Cardiac septum (tissue), 1 donor: Measurements from ENCODE around the gene RNGTT. TPM values are rescaled to one million over a fixed set of nuclear protein-coding genes. Genes with fewer than 3 reads are reported as not detected.
"Not testable (repeated sequence)": the region's sequence is repeated elsewhere in the genome, so short reads cannot be mapped to it uniquely, and the experiment has no call there.

Experiments
- DNase-seq: peaks from one replicate; pipeline ENCODE4 v3.0.0-alpha.2; 2020; ENCODE audit warnings: low spot score
- intact Hi-C: fragments of 100-400 bp; cut with DNase I; formaldehyde crosslinking; loops from one replicate; pipeline ENCODE4 v1.14.0; 2022
- long read RNA-seq: library from polyadenylated mRNA; unstranded; transcript quantifications from one replicate; pipeline ENCODE4 v2.0.0, GENCODE V29; 2021
- total RNA-seq: library from RNA; stranded (reverse); fragmentation: NEBNext Ultra II Directional; extraction: Animal tissue kit (Norgen Biotek cat#: 25700); gene quantifications from one replicate; pipeline ENCODE4 v1.2.1, GENCODE V29; 2021
- donor health status: DM: no; HTN: no; CAD: no.

Gene RNGTT
- total RNA-seq: 7.9 TPM
- long read RNA-seq, full-length matches to known transcripts: 8 of 11 reads
- long read RNA-seq, partial matches to known transcripts: 0 of 11 reads
- long read RNA-seq, other reads (novel, unspliced or antisense): 3 of 11 reads

DNA sequence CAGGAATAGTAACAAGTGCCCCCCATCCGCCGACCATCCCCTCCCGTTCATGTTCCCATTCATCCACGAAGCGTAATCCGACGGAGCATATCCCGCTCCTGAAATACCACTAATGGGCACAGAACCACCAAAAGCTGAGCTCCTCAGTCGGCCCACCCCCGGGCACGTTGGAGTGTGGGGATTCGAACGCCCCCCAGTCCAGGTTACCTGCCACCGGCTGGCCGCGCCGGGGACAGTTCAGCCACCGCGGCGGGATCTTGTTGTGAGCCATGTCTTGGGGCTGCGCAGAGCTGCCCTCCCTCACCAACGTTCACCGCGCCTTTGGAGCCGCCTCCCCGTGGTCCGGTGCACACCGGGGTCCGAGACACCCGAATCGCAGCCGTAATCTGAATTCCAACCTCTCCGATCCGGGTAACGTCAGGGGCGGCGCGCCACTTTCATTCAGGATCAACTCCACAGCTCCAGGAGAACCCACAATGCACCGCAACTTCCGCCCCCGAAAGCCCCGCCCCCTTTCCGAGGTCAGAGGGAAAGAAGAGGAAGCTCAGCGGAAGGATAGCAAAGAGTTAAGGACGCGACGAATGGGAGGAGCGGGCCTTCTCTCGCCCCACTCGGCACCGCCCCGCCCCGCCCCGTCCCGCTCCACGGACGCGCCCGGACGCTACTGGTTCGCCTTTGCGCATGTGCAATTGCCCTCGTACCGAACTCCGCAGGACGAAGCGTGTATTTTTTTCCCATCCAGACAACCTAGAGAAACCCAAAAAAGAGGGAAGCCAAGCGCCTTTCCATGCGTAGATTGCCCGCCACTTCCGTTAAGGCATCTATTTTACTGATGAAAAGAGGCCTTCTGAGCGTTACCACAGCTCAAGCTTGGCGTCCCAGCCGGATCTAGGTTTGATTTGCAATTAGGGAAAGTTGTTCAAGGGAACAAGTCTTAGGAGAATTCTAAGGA is at the start of gene RNGTT:
Gene RNGTT (minus strand): TSS at position 480 of the 952 bp plus-strand sequence. CDS start 209 bp downstream, at position 271.
- DNase-seq: peak; percentile 99
- intact Hi-C loops: loop anchor here (10.0 kb wide), 1 partner anchor 391 kb away; the partner anchor contains the start of gene UBE2J1

DNA sequence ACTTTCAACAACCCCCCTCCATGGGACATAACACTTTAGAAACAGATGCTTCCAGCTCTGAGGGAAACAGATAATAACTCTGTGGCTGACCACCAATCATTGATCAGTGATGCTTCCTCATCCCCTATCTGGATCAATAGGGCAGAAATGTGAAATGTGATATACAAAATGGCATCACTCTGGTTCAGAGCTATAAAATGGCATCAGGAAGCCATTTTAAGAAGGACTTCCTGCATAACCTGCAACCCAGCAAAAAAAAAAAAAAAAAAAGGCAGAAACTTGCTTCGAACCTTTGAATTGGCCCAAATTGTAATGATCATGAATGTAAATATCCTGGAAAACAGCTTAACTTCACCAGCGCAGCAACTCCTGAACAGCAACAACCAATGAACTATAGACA is 48.0 kb upstream of the RNGTT start:
- intact Hi-C loops: no loop called here
- DNase-seq: no peak

DNA sequence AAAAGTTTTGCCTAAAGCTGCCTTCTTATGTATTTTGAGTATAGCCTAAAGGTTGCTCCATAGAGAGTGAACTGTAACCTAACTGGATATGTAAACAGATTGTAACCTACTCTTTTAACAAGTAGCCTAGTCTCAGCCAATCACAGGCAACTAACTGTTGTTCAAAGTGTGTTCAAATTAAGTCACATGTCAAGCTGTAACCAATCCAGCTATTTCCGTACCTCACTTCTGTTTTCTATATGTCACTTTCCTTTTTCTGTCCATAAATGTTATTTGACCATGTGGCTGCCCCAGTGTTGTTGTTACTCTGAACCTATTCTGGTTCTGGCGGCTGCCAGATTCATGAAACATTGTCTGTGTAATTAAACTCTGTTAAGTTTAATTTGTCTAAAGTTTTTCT is 47.4 kb upstream of the RNGTT start:
- intact Hi-C loops: no loop called here
- no peak for DNase-seq

DNA sequence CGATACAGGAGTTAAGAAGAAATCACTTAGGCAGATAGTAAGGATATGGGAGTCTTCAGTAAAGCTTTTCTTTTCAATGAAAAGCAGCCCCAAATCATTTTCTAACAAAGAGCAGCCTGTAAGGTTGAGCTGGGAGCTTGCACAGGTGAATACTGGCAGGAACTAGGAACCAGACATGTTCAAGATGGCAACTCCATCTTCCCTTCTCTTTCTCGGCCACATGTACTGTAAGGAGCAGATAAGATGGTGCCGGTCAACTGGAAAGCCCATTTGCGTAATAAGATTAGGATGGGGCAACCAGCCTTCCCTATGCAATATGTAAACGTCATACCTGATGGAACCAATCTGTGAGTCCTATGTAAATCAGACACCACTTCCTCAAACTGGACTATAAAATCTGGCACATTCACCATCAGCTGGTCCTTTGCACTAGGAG is 46.2 kb upstream of the RNGTT start:
- intact Hi-C loops: no loop called here
- DNase-seq: no peak

DNA sequence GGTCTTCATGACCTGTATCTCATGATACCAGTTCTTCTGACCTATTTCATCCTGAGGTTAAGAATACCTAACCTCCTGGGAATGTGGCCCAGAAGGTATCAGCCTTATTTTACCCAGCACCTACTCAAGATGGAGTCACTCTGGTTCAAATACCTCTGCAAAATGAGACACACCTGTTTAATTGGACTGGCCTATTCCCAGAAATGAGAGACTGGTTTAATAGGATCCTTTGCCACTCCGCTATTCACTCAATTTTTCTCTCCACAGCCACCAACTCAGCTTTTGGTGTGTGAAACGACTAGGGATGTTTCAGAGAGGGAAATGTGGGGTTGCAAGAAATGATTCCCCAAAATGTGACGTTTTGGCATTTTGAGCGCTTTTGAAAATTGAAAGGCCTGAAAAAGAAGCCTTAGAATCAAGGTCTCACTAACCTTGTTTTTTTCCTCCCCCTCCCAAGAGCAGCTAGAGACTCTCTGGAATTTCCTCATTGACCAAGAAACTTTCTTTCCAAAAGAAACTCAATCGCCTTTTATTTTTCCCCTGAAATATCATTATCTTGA is 45.5 kb upstream of the RNGTT start:
- intact Hi-C loops: no loop called here
- no peak for DNase-seq

DNA sequence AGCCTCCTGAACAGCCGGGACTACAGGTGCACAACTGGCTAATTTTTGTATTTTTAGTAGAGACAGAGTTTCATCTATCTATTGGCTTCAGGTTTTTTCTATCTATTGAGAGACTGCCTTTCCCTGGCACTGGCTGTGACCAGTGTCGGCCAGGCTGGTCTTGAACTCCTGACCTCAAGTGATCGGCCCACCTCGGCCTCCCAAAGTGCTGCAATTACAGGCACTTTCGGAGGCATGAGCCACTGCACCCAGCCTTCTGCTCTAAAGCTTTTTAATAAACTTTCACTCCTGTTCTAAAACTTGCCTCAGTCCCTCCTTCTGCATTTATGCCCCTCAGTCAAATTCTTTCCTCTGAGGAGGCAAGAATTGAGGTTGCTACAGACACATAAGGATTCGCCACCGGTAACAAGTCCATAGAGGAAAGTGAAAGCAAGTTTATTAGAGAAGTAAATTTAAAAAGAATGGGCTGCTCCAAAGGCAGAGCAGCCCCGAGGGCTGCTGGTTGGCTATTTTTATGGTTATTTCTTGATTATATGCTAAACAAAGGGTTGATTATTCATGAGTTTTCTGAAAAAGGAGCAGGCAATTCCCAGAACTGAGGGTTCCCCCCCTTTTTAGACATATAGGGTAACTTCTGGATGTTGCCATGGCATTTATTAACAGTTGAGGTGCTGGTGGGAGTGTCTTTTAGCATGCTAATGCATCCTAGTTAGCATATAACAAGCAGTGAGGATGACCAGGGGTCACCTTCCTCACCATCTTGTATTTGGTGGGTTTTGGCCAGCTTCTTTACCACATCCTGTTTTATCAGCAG is 44.8 kb upstream of the RNGTT start:
- DNase-seq: no peak
- intact Hi-C loops: no loop called here

DNA sequence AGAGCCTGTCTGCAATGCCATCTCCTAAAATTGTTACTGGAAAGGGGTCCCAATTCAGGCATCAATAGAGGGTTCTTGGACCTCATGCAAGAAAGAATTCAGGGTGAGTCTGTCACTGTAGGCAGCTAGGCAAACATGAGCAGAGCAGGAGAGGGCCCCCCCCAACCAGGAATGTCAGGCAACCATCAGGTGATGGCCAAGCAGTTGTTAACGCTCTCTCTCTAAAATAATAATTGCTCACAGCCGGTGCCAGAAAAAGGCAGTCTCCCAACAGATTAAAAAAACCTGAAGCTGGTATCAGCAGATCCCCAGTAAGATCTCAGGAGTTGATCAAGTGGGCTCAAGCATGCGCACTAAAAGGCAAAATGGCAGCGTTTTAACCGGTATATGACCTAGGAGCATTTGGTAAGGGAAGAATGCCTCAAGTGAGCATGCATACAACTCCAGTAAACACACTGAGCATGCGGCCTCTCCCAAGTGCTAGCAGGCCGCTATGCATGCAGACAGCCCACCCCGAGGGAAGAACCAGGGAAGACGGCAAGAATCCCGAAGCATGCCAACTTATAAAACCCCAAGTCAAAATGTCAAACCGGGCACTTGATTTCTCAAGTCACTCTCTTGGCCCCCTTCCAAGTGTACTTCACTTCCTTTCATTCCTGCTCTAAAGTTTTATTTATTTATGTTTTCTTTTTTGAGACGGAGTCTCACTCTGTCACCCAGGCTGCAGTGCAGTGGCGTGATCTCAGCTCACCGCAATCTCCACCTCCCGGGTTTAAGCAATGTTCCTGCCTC is 44.0 kb upstream of the RNGTT start:
- no peak for DNase-seq
- intact Hi-C loops: no loop called here

DNA sequence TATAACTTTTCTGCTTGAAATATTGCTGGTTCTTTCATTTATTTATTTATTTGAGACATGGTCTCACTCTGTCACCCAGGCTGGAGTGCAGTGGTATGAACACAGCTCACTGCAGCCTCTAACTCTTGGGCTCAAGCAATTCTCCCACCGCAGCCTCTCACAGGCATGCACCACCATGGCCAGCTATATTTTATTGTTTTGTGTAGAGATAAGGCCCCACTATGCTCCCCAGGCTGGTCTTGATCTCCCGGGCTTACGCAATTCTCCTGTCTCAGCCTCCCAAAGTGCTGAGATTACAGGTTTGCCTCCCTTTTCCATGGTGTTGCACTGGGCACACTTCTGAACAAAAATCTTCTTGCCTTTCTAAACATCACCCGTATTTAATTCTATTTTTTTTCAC is 39.1 kb upstream of the RNGTT start:
- intact Hi-C loops: no loop called here
- no peak for DNase-seq

DNA sequence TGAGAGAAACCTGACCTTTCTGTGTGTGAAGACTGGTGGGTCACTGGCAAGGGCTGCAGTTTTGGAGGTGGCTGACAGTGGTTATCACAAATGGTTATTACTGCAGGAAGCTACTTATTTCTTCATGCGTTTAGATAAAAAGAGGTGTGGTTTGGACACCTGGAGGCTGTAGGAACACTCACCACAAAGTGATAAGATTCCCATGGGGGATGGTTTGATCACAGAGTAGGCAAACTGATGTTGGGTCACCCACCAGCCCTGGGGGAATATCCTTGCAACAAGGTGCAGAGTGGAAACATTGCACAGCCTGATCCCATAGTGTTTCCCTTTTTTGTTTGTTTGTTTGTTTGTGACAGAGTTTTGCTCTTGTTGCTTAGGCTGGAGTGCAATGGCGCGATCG is 33.9 kb upstream of the RNGTT start:
- no peak for DNase-seq
- intact Hi-C loops: no loop called here

DNA sequence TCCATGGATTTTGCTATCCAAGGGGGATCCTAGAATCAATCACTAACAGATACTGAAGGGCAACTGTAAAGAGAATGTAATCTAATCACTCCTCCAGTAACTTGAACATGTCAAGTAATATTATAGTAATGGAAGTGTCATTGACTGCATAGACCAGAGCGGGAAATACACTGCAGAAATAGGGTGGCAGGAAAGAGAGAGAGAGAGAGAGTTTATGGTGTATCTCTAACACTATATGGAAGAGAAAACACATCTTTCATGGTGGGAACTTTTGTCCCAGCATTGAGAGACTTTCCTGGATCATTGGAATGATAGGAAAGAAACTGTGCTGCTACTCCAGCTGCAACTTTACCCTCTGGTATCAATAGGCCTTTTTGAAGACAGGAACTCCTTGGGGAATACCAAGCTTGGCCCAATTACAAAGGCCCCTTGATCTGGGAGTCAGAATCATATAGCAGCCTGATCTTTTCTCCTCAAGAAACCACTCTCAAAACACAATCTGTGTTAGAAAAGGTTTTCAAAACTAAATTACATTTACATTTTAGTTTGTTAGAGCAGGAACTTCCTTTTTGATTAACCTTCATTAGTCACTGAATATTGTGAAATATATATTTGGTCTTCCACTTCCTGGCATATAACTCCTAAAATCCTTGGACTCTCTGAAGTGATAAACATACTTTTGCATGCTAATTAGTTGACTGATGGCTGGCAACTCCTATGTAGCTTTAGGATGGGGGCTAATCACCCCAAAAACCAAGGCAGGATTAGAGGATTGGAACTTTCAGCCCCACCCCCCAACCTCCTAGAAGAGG is 29.5 kb upstream of the RNGTT start:
- intact Hi-C loops: no loop called here
- no peak for DNase-seq

DNA sequence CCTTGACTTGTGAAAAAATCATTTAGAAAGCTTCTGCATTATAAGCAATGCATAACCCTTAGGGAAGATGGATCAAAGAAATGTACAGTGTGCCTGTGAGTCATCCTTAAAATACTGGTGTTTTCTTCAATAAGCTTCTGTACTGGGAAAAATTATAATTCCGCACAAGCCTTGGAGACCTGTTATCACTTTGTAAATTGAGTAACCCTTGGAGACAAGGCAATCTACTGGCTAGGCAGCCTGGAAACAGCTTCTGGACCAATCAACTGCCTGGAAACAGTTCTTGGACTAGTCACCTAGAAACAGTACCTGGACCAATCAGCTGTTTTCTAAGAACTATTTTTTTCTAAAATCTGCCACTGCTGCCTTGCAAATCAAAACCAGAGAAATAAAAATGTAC is 25.8 kb upstream of the RNGTT start:
- intact Hi-C loops: no loop called here

DNA sequence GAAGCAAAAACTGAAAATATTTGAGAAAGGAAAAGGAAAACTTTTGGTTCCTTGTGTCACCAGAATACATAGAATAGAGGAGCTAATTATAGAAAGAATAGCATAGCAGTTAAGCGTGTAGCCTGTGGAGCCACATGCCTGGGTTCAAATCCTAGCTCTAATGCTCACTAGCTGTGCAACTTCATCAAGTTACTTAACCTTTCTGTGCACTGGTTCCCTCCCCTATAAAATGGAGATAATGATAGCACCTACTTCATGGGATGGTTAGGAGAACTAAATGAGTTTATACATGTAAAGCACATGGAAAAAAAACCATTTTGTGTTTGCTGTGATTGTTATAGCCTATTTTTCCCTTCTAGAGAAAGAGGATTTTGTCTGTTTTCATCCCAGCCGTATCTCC is 24.5 kb upstream of the RNGTT start:
- no peak for DNase-seq
- intact Hi-C loops: no loop called here

More for the DNA sequence above, 25.8 kb upstream of the RNGTT start:
- DNase-seq: no peak

DNA sequence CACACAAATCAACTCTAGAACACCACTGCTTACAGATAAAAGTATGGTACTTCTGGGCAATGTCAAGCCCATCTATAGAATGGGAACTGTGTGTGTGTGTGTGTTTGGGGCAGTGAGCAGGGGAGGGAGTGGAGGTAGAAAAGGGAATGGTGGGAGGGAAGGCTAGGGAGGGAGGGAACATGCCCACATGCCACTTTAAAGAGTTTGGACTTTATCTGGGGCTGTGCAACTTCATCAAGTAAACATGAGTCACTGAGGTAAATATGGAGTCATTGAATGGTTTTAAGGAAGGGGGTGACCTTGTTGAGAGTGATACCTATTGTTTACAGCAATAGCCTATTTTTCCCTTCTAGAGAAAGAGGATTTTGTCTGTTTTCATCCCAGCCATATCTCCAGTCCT is 22.5 kb upstream of the RNGTT start:
- no peak for DNase-seq

DNA sequence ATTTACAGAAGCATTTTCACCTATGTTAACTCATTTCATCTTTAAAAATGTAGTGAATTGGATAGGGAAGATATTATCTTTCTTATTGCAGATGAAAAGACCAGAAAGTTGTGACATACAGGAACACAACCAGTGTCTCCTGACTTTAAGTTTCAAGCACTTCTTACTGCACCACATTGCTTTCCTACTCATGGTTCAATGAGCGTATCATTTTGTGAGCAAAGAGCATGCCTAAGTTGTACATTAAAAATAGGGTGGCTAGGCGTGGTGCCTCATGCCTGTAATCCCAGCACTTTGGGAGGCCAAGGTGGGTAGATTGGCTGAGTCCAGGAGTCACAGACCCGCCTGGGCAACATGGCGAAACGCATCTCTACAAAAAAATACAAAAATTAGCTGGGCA is 21.2 kb upstream of the RNGTT start:
- intact Hi-C loops: loop anchor here (5.0 kb wide), 1 partner anchor 48 kb away; no protein-coding TSS in a partner anchor

More for the DNA sequence above, 22.5 kb upstream of the RNGTT start:
- intact Hi-C loops: no loop called here

DNA sequence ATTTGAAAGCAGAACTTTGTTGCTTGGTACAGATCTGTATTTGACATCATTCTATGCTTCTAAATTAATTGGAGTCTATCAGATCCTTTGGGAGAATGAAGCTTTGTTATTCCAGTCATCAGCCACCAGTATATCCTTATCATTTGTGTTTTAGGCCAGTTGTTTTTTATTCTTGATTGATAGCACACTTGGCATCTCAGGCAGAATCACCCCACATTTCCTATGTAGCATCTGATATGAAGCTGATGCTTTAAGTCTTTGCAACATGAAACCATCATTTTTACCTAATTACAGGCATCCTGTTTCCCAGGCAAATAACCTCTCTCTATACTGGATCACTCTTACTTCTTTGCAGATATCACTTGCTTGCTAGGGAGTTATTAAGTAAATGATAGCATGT is 20.7 kb upstream of the RNGTT start:
- DNase-seq: no peak
- intact Hi-C loops: loop anchor here (5.0 kb wide), 1 partner anchor 48 kb away; no protein-coding TSS in a partner anchor

More for the DNA sequence above, 21.2 kb upstream of the RNGTT start:
- no peak for DNase-seq

DNA sequence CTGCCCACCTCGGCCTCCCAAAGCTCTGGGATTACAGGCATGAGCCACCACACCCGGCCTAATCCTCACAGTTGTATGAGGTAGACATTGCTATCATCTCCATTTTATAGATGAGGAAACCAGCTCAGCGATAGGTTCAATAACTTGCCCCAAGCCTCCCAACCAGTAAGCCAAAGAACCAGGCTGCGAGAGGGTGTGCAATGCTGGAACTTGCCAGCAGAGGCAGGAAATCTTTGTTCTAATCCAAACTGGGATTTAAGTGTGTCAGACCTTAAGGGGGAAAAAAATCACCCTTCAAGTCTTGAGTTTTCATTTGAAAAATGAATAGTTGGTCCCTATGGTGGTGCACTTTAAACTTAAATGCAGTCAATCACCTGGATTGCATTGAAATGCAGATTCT is 20.1 kb upstream of the RNGTT start:
- intact Hi-C loops: loop anchor here (2.0 to 5.0 kb wide), 2 partner anchors 49 to 95 kb away; no protein-coding TSS in a partner anchor
- DNase-seq: no peak

DNA sequence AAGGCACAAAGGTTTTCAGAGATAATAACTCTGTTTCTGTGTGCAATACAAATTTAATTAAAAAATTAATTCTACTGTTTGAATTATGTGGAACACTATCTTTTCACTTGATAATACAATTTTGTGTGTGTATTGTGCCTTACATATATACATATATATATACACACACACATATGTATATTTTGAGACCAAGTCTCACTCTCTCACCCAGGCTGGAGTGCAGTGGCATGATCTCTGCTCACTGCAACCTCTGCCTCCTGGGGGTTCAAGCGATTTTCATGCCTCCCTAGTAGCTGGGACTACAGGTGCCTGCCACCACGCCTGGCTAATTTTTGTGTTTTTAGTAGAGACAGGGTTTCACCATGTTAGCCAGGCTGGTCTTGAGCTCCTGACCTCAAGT is 19.7 kb upstream of the RNGTT start:
- intact Hi-C loops: loop anchor here (2.0 to 5.0 kb wide), 2 partner anchors 49 to 96 kb away; no protein-coding TSS in a partner anchor
- not testable (repeated sequence) for DNase-seq

DNA sequence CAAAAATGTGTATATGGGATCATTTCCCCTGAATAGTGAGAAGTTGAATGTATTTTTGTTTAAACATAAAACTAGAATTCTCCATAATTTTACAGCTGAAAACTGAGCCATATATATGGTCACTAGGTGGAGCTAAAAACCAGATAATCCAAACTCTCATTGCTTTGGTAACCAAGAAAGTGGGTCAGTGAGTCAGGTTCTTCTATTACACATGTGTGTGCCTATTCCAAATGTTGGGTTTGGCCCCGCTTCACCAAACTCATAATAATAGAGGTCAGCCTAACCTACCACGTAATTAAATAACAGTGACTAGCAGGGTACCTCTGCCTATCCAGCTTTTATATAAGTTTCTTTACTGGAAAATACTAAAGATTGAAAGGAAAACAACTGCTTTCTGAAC is 19.3 kb upstream of the RNGTT start:
- DNase-seq: no peak
- intact Hi-C loops: loop anchor here (1.0 to 5.0 kb wide), 3 partner anchors 50 to 260 kb away; no protein-coding TSS in a partner anchor
